Uterus (tissue), 2 donors: ENCODE measurements around the gene FGFR1OP2.

Experiments used
- CTCF ChIP-seq, 4 experiments: fragments of 200-600 bp in 2 of 4; fragments of 450-650 bp in 2 of 4; sonication (generic) in 2 of 4; IDR thresholded peaks; one replicate each; pipeline ENCODE4 v1.5.1; 2016 to 2019; ENCODE audit warnings: antibody characterized with exemption in 4 of 4, mild to moderate bottlenecking in 2 of 4, moderate library complexity in 1 of 4
- POLR2A ChIP-seq, 2 donors: fragments of 450-650 bp; IDR thresholded peaks; one replicate each; pipeline ENCODE4 v1.6.1; 2016; ENCODE audit warnings: antibody characterized with exemption in 2 of 2, mild to moderate bottlenecking in 1 of 2, moderate library complexity in 1 of 2

- TF ChIP-seq CTCF (IDR thresholded peaks at IDR 0.05) (no peak), POLR2A (IDR thresholded peaks at IDR 0.05) (no peak)
Observed at GRCh38 chr12:26987634-26988424, 49.6 kb downstream of the FGFR1OP2 start.
